Liver (tissue), 3 donors: Measurements from ENCODE around the gene PINK1.
"Not testable (repeated sequence)": the region's sequence is repeated elsewhere in the genome, so short reads cannot be mapped to it uniquely, and the experiment has no call there.

Experiments used
- EGR1 ChIP-seq, 2 donors: IDR thresholded peaks; 2 replicates each; pipeline ENCODE4 v1.6.1; 2016 to 2018; ENCODE audit warnings: antibody characterized with exemption in 2 of 2, low read depth in 2 of 2
- GABPA ChIP-seq, 2 donors: IDR thresholded peaks in 1 of 2; conservative IDR thresholded peaks in 1 of 2; 2 replicates each; pipeline ENCODE4 v1.6.1; 2016; ENCODE audit warnings: antibody characterized with exemption in 2 of 2, mild to moderate bottlenecking in 1 of 2, moderate library complexity in 1 of 2
- JUND ChIP-seq, 2 donors: IDR thresholded peaks; 2 replicates each; pipeline ENCODE4 v1.6.1; 2016; ENCODE audit warnings: antibody characterized with exemption in 2 of 2
- RAD21 ChIP-seq, 2 donors: IDR thresholded peaks; 2 replicates each; pipeline ENCODE4 v1.6.1; 2016; ENCODE audit warnings: antibody characterized with exemption in 2 of 2, mild to moderate bottlenecking in 2 of 2
- RXRA ChIP-seq, 2 donors: IDR thresholded peaks; 2 replicates each; pipeline ENCODE4 v1.6.1; 2017 to 2018; ENCODE audit warnings: antibody characterized with exemption in 2 of 2, mild to moderate bottlenecking in 1 of 2
- SP1 ChIP-seq: IDR thresholded peaks from 2 replicates; pipeline ENCODE4 v1.6.1; 2018; ENCODE audit warnings: antibody characterized with exemption, mild to moderate bottlenecking
- TAF1 ChIP-seq: conservative IDR thresholded peaks from 2 replicates; pipeline ENCODE4 v1.6.1; 2016; ENCODE audit warnings: antibody characterized with exemption, mild to moderate bottlenecking
- TF ChIP-seq, protein P1 (sequence below): fragments of 150-350 bp; IDR thresholded peaks from 2 replicates; pipeline ENCODE4 v1.5.1; 2017; ENCODE audit warnings: improper control_type of control experiment, low read depth, low read length; ENCODE audit not compliant: missing input control
- TF ChIP-seq, protein P2 (sequence below): IDR thresholded peaks from 2 replicates; pipeline ENCODE4 v1.6.1; 2016; ENCODE audit warnings: antibody characterized with exemption, mild to moderate bottlenecking
- TF ChIP-seq, protein P3 (sequence below): IDR thresholded peaks from 2 replicates; pipeline ENCODE4 v1.6.1; 2016; ENCODE audit warnings: antibody characterized with exemption
- TF ChIP-seq, protein P4 (sequence below): IDR thresholded peaks from 2 replicates; pipeline ENCODE4 v1.6.1; 2016; ENCODE audit warnings: antibody characterized with exemption
- TF ChIP-seq, protein P5 (sequence below): IDR thresholded peaks from 2 replicates; pipeline ENCODE4 v1.6.1; 2016; ENCODE audit warnings: antibody characterized with exemption
- donor health status: healthy.
- donor health status: healthy.

DNA sequence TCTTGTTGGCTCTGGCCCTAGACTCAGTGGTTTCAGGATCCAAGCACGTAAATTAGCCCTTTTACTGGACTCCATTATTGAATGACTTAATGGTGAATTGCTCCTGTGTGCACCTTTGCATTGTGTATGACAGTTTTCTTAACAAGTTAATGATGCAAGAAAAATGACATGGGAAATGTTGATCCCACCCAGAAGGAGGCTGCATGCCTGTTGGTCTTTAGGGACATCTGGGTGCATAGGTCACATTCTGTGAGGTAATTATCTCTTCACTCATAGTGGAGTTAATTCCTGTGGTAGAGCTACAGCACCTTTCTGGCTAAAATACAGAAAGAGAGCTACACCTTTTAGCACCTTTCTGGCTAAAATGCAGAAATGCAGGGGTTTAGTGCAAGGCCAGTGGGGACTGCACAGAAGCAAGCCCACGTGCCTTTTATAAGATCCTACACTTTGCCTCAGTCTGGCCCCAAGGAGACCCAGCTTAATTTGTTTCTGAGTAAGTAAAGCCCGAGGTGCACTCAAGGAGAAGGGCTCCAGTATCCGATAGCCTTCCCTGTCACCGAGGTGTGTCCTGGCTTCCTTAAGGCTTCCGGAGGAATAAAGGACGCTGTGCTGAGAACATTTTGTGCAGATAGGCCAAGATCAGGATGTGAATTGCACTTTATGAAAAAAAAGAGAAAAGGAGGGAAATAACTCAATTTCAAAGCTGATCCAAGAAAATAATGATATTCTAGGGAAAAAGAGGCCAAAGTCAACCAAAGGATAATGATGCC lies 26.3 kb upstream of the PINK1 start:
- TF ChIP-seq, protein P1, sequence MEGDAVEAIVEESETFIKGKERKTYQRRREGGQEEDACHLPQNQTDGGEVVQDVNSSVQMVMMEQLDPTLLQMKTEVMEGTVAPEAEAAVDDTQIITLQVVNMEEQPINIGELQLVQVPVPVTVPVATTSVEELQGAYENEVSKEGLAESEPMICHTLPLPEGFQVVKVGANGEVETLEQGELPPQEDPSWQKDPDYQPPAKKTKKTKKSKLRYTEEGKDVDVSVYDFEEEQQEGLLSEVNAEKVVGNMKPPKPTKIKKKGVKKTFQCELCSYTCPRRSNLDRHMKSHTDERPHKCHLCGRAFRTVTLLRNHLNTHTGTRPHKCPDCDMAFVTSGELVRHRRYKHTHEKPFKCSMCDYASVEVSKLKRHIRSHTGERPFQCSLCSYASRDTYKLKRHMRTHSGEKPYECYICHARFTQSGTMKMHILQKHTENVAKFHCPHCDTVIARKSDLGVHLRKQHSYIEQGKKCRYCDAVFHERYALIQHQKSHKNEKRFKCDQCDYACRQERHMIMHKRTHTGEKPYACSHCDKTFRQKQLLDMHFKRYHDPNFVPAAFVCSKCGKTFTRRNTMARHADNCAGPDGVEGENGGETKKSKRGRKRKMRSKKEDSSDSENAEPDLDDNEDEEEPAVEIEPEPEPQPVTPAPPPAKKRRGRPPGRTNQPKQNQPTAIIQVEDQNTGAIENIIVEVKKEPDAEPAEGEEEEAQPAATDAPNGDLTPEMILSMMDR, result not testable (repeated sequence)
- TF ChIP-seq RAD21 (IDR thresholded peaks at IDR 0.05); GABPA (IDR thresholded peaks at IDR 0.05 in 1 of 2, conservative IDR thresholded peaks at IDR 0.05 in 1 of 2); TAF1; EGR1 (IDR thresholded peaks at IDR 0.05; ENCODE audit: low read depth in 2 of 2); SP1; JUND (IDR thresholded peaks at IDR 0.05); RXRA (IDR thresholded peaks at IDR 0.05): not testable (repeated sequence)
- TF ChIP-seq, protein P2, sequence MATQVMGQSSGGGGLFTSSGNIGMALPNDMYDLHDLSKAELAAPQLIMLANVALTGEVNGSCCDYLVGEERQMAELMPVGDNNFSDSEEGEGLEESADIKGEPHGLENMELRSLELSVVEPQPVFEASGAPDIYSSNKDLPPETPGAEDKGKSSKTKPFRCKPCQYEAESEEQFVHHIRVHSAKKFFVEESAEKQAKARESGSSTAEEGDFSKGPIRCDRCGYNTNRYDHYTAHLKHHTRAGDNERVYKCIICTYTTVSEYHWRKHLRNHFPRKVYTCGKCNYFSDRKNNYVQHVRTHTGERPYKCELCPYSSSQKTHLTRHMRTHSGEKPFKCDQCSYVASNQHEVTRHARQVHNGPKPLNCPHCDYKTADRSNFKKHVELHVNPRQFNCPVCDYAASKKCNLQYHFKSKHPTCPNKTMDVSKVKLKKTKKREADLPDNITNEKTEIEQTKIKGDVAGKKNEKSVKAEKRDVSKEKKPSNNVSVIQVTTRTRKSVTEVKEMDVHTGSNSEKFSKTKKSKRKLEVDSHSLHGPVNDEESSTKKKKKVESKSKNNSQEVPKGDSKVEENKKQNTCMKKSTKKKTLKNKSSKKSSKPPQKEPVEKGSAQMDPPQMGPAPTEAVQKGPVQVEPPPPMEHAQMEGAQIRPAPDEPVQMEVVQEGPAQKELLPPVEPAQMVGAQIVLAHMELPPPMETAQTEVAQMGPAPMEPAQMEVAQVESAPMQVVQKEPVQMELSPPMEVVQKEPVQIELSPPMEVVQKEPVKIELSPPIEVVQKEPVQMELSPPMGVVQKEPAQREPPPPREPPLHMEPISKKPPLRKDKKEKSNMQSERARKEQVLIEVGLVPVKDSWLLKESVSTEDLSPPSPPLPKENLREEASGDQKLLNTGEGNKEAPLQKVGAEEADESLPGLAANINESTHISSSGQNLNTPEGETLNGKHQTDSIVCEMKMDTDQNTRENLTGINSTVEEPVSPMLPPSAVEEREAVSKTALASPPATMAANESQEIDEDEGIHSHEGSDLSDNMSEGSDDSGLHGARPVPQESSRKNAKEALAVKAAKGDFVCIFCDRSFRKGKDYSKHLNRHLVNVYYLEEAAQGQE, result not testable (repeated sequence)
- TF ChIP-seq, protein P3, sequence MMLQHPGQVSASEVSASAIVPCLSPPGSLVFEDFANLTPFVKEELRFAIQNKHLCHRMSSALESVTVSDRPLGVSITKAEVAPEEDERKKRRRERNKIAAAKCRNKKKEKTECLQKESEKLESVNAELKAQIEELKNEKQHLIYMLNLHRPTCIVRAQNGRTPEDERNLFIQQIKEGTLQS, result not testable (repeated sequence)
- TF ChIP-seq, protein P4, sequence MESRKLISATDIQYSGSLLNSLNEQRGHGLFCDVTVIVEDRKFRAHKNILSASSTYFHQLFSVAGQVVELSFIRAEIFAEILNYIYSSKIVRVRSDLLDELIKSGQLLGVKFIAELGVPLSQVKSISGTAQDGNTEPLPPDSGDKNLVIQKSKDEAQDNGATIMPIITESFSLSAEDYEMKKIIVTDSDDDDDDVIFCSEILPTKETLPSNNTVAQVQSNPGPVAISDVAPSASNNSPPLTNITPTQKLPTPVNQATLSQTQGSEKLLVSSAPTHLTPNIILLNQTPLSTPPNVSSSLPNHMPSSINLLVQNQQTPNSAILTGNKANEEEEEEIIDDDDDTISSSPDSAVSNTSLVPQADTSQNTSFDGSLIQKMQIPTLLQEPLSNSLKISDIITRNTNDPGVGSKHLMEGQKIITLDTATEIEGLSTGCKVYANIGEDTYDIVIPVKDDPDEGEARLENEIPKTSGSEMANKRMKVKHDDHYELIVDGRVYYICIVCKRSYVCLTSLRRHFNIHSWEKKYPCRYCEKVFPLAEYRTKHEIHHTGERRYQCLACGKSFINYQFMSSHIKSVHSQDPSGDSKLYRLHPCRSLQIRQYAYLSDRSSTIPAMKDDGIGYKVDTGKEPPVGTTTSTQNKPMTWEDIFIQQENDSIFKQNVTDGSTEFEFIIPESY, result not testable (repeated sequence)
- TF ChIP-seq, protein P5, sequence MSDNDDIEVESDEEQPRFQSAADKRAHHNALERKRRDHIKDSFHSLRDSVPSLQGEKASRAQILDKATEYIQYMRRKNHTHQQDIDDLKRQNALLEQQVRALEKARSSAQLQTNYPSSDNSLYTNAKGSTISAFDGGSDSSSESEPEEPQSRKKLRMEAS, result not testable (repeated sequence)
